CD4-positive, alpha-beta T cell treated with Interleukin-21 for 1 hour (primary cell): ENCODE results near the gene PCSK6.
"Not testable (repeated sequence)": the region's sequence is repeated elsewhere in the genome, so short reads cannot be mapped to it uniquely, and the experiment has no call there.

Experiments used
- DNase-seq: peaks from one replicate; pipeline ENCODE4 v3.0.0-alpha.2; 2020

PCSK6 gene

DNA sequence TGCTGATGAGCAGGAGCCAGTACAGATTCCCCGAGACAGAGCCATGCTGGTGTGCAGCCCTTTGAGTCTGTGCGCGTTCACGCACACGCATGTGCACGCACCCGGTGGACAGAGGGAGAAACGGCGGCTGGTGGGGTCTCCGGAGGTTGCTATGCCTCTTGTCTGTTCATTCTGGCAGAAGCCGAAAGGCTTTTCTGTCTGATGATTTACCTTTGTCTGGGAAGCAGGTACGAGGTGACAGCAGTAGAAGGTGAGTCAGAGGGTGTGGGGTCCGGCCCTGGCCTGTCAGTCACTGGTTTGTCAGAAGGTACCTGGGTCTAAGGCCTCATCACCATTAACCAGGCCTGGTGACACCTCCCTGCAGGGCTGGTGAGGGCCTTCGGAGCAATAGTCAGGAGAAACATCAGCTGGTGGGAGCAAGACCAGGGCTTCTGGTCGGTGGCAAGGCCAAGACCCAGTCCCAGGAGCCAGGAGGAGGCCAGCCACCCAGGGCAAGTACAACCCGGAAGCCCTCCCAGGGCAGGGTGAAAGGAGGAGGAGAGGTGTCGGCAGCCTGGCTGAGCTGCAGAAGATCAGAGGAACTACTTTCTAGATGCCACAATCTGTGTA, 7.5 kb downstream of the PCSK6 start:
- no peak for DNase-seq

DNA sequence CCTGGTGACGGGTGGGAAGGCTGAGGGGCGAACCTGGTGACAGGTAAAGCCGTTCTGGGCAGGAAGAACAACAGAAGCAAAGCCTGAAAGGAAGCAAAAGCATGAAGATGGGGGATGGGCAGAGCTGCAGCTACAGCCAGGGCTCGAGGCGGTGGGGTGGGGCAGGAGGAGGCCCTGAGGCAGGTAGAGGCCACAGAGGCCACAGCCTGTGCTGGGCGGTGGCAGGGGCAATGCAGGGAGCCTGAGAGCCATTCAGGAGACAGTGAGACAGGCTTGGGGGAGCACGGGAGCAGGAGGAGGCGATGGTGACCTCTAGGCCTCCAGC, 8.2 kb downstream of the PCSK6 start:
- DNase-seq = no peak

DNA sequence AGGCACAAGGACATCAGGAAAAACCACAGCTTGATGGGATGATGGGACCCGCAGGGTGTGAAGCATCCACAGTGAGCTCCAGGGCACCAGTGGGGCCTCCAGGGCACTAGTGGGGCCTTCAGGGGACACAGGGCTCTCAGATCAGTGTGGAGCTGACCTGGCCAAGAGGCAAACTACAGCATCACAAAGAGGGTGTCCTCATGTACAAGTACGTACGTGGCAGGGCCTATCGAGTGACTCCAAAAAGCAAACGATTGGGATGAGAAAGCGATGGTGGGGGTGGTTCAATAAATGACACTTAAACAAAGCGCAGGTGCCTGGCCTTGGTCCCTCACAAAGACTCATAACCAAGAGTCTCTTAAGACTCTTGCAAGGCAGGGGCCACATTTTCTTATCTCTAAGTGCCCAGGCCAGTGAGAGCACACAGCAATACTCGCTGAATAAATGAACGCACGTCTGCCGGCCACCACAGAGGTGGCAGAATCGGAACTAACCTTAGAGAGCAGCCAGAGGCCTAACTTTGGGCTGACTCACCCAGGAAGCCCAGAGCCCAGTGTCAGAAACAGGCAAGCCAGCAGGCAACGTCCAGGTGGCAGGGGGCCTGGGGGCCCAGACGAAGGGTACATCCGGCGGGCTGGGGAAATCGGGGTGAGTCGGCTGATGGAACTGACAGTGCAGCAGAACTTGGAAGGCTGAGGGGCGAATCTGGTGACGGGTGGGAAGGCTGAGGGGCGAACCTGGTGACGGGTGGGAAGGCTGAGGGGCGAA, 8.7 kb downstream of the PCSK6 start:
- DNase-seq = no peak

DNA sequence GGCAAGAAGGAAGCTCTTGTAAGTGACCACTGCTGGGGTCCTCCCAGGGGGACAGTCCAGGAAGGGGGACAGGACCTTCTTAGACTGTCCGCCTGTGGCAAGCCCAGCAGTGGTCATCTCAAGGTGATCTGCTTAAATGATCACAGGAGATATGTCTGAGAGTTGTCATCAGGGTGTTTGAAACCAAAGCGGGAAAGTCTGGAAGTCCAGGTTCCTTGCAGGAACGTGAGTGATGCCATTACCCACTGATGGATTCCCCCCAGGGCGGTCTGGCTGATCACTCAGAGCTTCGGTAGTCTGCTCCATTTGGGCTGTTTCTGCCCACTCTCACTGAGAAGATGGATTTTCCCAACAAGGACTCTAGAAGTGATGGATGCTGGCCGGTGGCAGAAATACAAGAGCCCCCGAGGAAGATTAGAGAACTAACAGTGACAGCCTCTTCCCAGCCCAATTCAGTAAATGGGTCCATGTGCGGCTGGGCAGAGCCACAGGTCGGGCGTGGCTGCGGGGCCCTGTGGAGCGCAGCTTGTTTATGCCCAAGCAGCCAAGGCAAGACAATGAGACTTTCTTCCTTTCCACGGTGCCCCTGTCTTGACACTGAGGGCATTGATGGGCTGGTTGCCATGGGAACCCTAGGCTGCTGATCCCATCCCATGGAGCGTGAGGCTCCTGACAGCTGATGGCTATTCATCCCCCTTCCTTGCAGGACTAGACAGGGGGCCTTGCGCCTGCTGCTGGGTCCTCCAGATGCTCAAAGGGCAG, 9.5 kb downstream of the PCSK6 start:
- no peak for DNase-seq

DNA sequence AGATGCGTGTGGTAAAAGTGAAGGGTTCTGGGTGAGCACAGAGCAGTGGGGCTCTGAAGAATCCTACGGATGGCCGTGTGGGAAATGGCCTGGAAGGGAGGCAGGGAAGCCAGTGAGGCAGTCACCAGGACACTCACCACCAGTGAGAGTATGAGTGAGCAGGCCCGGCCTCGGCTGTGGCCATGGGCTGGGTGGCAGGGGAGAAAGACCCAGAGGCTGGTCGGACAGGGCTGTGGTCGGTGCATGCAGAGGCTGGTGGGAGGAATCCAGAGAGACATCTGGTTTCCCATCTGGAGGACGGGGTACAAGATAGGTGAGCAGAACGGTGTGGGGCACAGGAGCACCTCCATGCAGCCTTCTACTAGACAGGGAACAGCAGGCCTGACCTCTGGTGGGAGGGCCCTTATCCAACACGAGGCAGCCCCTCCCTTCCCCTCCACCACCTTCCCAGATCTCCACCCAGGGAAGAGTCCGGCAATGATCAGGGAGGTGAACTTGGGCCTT, 10.1 kb downstream of the PCSK6 start:
- DNase-seq = no peak

DNA sequence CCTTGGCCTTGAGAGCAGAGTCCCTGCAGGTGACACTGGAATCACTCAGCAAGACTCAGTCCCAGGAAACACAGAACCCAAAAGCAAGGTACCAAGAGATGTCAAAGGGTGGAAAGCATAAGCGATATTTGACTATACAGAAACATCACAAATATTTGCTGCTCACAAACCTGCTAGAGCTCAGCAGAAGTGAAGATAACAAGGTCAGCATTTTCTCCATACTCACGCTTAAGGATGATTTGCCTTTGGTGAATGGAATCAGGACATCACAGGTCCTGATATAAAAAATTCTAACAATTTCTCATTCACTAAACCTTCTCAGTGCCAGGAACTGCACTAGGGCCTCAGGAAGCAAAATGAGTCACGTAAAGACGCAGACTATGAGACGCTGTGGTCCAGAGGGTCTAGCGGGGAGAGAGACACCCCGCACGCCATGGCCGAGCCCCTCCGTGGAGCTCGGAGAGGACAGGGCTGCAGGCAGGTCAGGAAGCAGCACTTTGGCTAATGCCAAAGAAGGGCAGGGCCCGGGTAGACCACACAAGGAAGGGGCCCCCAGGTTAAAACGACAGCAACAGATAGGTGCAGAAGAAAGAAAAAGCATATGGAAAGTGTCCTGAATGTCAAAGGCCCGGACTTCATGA, 10.7 kb downstream of the PCSK6 start:
- no peak for DNase-seq

DNA sequence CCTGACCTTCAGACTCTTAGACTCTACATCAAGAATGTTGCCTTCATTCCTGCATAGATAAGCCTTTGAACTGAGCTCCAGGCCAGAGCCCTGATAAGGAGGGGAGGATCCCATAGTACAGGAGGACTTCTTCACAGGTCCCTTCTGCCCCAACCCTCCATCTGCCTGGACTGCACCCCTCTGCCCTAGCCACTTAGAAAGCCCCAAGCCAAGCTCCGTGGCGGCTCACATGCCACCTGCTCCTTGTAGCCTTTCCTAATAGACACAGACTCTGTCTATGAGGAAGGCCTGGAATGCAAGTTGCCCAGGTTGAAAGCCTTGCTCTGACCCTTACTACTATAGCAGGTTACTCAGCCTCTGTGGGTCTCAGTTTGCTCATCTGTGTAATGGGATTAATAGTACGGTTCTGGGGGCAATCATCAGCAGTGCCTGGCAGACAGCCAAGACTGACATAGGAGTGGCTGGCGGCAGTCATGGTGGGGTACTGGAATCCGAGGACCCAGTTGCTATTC, 11.6 kb downstream of the PCSK6 start:
- no peak for DNase-seq

DNA sequence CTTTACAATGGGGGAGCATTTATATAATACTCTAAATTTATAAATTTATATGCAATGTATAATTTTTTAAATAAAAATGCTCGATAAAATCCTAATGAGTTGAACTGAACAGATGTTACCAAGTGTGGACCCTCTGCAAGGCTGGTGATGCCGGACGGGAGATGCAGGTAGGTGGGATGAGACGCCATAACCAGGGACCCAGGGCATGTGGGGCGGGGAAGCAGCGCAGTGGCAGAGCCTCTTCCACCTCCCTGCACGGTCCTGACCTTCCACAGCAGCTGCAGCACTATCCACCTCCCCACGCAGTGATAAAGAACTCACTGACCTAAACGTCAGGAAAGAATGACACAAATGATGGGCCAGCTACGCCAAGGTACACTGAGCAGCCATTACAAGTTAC, 12.8 kb downstream of the PCSK6 start:
- DNase-seq = no peak

DNA sequence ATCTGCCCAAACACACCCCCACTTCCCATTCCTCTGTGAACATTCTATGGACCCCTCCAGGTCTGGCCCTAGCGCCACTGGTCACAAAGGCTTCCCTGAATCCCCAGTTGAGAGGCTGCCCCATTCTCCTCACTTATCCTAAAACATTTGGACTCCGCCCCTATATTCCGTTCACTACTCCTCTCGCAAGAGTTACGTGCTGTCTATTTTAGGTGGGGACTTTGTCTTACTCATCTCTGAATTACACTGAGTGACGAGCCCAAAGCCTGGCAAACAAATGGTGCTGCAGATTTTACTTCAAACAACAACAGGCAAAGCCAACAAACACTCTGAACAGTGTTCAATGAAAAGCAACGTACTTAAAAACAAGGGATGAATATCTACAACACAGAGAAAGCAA, 14.5 kb downstream of the PCSK6 start:
- no peak for DNase-seq

DNA sequence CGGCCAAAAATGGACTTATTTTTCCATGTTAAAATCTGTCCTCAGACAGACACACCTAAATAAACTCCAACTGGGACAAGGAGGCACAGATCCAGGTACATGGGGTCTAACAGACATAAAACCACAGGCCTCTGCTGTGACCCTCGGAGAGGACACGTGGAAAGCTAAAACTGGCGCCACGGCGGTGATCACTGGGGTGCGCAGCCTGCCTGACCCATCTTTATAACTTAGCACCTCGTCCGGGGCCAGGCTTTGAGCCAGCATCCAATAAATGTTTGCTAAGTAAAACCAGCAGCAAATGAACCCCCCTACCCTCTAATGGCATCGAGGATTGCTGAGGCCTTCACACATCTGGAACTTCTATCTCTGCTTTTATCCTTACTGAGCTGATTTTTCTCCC, 15.3 kb downstream of the PCSK6 start:
- DNase-seq = no peak

DNA sequence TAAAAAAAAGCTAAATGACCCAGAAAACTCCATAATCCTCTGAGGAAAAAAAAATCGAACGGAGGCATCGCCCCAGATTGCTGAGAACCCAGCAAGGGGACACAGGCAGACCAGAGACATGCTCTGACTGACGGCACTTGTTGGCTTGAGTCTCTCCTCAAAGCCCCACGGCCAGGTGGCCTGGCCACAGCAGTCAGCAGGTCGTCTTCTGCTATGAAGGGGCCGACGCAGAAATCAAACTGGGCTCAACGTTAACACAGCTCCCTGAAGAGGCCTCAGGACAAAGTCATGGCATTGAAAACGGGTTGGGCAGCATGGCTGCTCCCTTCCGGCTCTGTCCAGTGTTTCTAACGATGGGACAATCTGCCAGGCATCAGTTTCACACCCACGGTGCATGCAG, 17.5 kb downstream of the PCSK6 start:
- DNase-seq = no peak

DNA sequence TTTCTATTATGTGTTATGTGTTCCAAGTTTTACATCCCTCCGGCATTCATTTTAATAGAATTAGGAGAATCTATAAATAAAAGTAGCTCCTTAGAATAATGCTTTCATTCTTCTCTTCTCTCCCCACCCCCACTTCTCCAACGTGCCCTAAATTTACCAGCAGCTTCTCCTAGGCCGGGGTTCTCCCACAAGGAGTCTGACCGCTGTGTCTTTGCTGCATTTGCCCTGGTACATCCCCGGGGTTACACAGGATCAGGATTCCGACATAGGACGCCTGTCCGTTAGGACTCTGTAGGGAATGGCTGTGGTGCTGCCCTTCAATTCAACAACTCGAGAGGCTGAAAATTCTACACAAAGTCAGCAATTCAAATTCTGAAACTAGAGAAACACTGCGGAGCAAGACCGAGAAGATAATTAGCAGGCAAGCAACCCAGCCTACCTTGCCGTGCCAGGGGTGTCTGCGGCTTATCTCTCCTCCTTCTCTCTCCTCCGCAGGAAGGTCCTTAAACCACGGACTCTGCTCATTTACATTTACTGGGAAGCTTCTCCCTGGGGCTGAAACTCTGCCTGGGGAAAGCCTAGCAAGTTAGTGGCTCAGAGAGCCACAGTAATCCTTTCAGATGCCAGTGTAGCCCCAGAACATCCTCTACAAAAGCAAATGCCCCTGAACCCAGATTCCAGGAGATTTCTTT, 18.8 kb downstream of the PCSK6 start:
- no peak for DNase-seq

DNA sequence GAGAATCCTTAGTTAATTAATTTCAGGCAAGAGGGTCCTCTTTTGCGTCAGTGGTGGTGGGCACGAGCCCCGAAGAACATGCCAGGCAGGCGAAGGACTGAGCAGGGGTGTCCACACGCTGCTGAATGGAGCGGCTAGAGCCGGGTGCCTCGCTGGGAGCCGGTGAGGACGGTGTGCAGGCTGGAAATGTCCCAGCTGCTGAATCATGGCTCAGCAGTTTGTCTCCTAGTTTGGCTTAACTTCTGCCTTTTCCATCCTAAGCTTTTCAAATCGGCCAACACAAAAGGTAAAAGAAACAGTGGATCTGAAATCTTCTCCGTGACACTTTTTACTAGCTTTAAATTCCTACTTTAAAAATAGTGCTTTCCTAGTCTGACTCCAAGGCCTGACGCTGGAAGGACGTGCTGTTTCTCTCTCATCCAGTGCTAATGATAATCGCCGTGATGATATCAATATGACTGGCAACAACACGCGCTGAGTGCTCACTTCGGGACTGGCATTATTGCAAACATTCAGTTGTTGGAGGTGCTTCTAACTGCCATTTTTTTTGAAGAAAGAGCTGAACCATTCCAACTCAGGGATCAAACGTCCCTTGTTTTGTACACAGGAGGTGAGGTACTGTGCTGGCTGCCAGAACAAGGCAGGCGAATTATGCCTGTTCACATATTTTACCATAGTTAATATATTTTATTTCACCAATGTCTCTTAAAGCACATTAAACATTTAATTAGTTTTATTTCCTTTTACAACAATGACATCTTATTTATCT, 19.8 kb downstream of the PCSK6 start:
- DNase-seq = no peak

DNA sequence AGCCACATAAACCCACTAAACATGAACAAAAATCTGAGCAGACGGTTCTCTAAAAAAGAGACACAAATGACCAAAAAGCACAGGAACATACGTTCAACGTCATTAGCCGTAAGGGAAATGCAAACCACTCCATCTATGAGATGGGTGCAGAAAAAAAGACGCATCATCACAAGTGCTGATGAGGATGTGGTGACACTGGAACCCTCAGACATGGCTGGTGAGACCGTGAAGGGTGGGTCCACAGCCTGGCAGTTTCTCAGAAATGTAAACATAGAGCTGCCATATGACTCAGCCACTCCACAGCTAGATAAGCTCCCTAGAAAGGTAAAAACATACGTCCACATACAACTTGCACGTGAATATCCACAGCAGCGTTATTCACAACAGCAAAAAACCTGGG, 23.3 kb downstream of the PCSK6 start:
- no peak for DNase-seq

DNA sequence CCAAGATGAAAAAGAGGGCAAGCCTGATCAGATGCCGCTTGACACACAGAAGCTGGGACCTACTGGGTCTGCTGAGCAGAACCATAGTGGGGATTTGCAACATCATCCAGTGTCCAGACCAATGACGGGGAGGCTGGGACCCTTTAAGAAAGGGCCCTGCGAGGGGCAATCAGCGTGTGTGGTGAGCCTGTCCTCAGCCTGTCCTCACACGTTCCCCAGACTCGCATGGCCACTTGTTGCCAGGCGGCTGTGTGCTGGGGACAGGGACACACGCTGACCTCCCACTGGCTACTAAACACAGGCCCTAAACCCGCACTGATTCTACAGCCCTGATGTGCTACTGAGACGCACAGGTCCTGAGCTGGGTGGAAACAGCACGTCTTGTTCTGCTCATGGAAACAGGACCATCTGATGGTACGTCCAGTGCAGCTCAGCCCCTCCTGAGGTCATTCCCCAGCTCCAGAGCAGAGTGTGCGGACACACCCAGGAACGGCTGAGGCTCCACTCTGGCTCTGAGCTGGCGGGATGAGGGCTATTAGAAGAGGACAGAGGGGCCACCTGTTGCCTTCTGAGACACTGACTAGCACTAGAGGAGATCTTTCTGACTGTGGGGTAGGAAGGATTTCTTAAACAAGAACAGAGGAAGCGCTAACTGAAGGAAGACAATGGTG, 24.4 kb downstream of the PCSK6 start:
- no peak for DNase-seq

DNA sequence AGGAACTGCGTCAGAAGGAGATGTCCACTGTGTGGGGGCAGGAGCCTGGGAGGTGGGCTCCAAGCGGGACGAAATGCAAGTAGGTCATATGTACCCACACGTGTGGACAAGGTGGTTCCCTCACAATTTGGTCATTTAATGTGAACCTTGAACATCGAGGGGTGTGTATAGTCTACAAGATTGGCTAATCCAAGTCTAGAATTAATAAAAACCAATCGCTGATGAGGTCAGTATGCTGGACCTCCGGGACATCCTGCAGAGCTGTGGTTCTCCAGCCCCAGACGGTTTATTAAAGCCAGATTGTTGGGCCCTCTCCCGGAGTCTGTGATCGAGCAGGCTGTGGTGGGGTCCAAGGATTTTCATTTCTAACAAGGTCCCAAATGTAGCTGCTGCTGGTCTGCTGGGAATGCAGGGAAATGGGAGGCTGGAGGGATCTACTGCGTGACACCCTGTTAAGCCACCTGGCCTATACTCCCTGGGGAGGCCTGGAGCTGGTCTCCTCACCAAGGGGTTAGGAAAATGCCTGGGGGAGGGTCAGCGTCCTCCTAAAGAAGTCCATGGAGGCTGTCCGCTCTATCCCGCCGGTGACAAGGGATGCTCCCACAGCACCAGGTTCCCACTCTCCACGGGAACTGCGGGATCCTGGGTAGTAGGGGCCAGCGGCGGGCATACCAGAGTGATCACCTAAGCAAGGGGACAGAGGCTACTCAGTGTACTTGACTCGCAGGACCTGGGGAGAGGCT, 25.1 kb downstream of the PCSK6 start:
- no peak for DNase-seq

DNA sequence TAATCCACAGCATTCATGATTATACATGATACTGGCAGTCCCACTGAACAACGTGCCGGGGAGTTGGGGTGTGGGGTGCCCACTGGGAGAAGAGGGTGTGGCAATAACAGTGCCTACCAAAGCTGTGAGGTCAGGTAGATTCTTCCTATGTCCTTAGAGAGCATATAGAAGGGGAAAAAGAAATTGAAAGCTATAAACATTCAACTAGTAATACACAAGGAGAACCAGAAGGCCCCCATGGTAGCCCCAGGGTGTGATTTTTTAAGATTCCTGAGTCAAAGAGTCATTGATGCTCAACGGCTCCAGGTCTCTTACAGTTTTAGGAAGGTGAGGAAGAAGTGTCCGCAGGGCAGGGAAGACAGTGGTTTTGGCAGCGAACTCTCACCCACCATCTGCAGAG, 25.8 kb downstream of the PCSK6 start:
- not testable (repeated sequence) for DNase-seq

DNA sequence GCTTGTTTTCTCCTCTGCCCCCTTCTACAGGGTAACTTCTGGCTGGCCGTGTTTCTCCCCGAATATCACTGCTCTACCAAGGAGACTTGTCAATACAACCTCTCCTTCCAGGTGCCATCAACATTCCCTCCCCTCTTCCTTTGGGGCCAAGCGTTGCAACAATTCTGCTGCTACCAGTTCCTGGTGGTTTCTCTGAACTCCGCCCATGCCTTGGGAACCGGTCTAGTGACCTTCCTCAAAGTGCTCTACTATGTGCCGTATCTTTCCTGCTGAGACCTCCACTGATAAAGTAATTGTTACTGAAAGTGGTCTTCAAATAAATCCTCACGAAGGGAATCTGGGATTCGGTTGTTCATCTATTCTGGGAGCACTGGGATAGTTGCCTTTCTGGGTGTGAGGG, 26.2 kb downstream of the PCSK6 start:
- DNase-seq = no peak

DNA sequence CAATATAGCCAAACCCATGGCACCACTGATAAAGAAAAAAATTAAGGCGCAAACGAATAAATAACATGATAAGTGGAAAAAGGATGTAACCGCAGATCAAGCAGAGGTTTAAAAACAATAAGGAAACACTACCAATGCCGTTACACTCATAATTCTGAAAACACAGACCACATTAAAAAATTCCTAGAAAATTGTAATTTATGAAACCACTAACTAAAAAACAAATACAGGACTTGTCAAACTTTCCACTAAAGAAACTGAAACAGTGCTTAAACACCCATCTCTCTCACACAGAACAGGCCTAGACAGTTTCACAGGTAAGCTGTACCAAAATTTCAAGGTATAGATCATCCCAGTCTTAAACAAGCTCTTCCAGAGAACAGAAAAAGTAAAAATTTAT, 28.4 kb downstream of the PCSK6 start:
- no peak for DNase-seq

DNA sequence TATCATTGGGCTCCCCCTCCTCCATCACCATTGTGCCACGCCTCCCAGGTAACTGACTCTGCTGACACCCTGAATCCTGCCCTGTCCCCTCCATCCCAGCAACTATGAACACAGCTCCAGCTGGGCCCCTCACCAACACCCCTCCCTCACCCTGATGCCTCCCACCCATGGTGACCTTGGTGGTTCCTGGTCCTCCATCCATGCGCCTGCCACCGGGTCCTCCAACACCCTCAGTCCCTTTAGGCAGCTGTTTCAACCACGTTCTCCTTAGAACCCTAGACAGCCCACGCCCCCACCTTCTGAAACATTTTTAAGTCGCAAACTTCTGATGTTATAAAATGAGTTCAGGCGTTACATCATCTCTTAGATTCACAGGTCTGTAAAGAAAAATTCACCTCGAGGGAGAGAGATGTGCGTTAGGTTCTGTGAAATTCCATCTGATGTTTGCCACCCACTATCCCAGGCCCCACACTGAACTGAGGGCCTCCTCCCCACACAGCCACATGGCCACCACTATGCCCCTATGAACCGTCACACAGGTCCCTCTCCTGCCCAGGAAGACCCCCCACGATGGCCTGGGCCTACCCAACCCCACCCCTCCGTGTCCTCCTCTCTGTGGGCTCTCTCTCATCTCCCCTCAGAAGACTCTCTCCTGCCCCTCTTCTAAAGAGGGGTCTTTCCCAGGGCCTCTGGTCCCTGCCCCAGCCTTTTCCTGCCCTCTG, 29.8 kb downstream of the PCSK6 start:
- DNase-seq = no peak
